Measurements from ENCODE around the gene TRNP1. TPM values are rescaled to one million over a fixed set of nuclear protein-coding genes. Genes with fewer than 3 reads are reported as not detected.

Gene TRNP1
- total RNA-seq, 1 donor from 2014 or later = 22.7 TPM

DNA sequence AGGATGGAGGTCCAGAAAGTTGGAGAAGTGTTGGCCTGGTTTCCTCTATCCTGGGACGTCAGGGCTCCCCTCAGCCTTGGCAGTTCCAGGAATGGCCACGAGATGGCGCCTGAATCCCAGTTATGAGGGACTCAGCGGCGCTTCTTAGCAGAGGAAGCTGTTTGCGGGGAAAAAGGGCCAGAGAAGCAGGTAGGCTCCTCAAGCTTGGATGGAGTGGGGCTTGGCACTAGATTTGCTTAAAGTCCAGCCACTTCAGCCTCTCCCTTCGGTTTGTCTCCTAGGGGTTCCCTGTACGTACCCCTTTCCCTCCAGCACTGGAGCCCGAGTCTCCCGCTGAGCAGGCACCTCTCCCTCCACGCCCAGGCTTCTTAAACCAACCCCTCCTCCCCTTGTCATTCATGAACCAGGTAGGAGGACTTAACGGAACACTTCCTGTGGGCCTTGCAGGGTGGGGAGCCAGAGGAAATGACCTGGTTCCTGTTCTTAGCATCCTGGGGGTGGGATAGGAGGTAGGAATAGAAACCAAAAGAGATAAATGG is 51.2 kb downstream of the TRNP1 start:
- DNase-seq (ENCODE audit: low spot score) (peak; percentile 96), ATAC-seq (peak; percentile 94)
- intact Hi-C loops (cut with DNase I) = loop anchor here (5.0 kb wide), 1 partner anchor 53 kb away; no protein-coding TSS in a partner anchor

DNA sequence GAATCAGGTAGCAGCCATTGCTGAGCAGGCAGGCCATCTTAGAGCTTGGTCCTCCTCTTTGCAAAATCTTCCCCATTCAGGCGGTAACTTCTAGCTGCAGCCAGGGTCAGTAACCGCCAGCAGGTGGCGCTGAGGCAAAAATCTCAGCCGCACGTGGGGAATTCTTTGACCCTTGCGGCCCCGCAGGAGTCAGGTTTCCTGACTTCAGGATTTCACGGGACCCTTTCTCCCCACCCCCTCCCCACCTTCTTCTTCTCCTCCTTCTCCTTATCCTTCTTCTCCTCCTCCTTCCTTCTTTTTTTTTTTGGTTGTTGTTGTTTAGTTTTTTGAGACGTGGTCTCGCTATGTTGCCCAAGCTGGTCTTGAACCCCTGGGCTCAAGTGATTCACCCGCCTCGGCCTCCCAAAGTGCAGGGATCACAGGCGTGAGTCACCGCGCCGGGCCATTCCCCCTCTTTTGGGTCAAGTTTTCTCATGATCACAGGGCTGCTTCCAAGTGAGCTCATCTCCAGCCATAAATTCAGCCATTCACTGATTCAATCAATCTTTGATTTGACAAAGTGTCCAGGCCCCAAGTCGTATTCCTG is 52.6 kb downstream of the TRNP1 start:
- DNase-seq (ENCODE audit: low spot score) = peak; percentile 86
- intact Hi-C loops (cut with DNase I) = loop anchor here (5.0 kb wide), 1 partner anchor 51 kb away; no protein-coding TSS in a partner anchor

DNA sequence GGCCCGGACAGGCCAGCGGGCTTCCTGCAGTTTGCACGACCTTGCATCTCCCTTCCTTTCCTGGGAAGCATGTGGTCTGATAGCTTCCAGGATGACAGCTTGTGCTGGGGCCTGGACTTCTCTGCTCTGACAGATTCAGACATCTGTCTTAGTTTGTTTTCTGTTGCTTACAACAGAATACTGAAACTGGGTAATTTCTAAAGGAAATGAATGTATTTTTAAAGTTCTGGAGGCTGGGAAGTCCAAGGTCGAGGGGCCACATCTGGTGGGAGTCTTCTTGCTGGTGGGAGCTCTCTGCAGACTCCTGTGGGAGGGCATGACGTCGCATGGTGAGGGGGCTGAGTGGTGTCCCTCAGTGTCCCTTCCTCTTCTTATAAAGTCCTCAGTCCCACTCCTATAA is 54.4 kb downstream of the TRNP1 start:
- DNase-seq (ENCODE audit: low spot score) = no peak
- no peak for ATAC-seq
- intact Hi-C loops (cut with DNase I) = loop anchor here (5.0 kb wide), 1 partner anchor 49 kb away; no protein-coding TSS in a partner anchor

More for the DNA sequence above, 52.6 kb downstream of the TRNP1 start:
- ATAC-seq = peak; percentile 84

DNA sequence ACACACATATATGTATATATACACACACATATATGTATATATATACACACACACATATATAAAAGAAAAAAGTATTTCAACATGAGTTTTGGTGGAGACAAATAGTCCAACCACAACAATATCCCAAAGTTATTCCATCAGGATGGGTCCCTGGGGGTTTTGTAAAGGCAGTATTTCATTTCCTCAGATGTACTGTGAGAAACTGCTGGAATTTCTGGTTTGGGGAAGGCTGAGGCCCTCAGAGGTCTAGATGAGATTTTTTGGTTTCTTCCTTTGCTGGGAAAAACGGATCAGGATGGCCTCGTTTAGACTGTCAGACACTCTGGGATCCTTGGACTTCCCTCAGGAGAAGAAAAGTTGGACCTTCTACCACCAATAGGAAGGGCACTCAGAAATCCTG is 55.6 kb downstream of the TRNP1 start:
- no peak for ATAC-seq
- DNase-seq (ENCODE audit: low spot score) = no peak
- intact Hi-C loops (cut with DNase I) = loop anchor here (5.0 kb wide), 1 partner anchor 48 kb away; no protein-coding TSS in a partner anchor

DNA sequence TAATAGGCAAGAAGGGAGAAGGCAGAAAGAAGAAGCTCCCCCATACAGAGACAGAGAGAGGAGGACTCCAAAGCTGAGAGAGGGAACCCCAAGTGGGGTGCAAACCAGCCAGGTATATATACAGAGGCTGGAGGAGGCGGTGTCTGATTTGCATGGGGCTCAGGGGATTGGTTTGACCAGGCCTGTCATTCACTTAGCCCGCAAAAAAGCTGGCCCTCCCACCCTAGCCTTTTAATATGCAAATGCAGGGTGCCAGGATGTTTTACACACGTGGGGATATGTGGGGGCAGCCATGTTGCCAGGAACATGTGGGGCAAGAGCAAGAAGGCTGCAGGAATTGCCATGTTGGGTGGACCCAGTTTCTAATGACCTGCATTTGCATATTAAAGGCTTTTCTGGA is 56.1 kb downstream of the TRNP1 start:
- intact Hi-C loops (cut with DNase I) = loop anchor here (5.0 kb wide), 1 partner anchor 48 kb away; no protein-coding TSS in a partner anchor
- no peak for ATAC-seq

More for the DNA sequence above, 56.1 kb downstream of the TRNP1 start:
- DNase-seq (ENCODE audit: low spot score) = no peak

Other genes starting within 250 kb of the TRNP1 start
- 10.6 TPM for gene PIGV, start 205.7 kb upstream of the TRNP1 start, total RNA-seq
- 21.2 TPM for gene ZDHHC18, start 167.0 kb upstream of the TRNP1 start, total RNA-seq
- gene SFN, start 130.5 kb upstream of the TRNP1 start, total RNA-seq = 0.53 TPM
- 22.7 TPM for gene GPN2, start 103.4 kb upstream of the TRNP1 start, total RNA-seq
- 12.3 TPM for gene GPATCH3, start 93.2 kb upstream of the TRNP1 start, total RNA-seq
- gene NR0B2, start 79.7 kb upstream of the TRNP1 start, total RNA-seq = not detected
- gene NUDC, start 71.9 kb upstream of the TRNP1 start, total RNA-seq = 58.4 TPM
- not detected for gene KDF1, start 33.2 kb upstream of the TRNP1 start, total RNA-seq
- 2.3 TPM for gene TENT5B, start 19.2 kb downstream of the TRNP1 start, total RNA-seq
- 17.3 TPM for gene SLC9A1, start 161.4 kb downstream of the TRNP1 start, total RNA-seq
- 39.6 TPM for gene WDTC1, start 240.9 kb downstream of the TRNP1 start, total RNA-seq

Measured in sciatic nerve (tissue), 2 donors.